NCI-H1092 (cell line): ENCODE data around the gene NDEL1.

Experiments
- DNase-seq: peaks from one replicate; lab custom pipeline; 2025; lab: John Stamatoyannopoulos, UW

The NDEL1 gene

GRCh38 chr17:8504460-8505207 lies 69.0 kb downstream of the NDEL1 start:
- DNase-seq = no peak

- no peak for DNase-seq
Measured at GRCh38 chr17:8506145-8506544, 70.5 kb downstream of the NDEL1 start.

- DNase-seq = no peak
Measured at GRCh38 chr17:8514801-8515200, 79.1 kb downstream of the NDEL1 start.
